ENCODE results near the gene APOL1. TPM values are rescaled to one million over a fixed set of nuclear protein-coding genes. Genes with fewer than 3 reads are reported as not detected.

The APOL1 gene
- total RNA-seq, 1 donor: 38.7 TPM

DNA sequence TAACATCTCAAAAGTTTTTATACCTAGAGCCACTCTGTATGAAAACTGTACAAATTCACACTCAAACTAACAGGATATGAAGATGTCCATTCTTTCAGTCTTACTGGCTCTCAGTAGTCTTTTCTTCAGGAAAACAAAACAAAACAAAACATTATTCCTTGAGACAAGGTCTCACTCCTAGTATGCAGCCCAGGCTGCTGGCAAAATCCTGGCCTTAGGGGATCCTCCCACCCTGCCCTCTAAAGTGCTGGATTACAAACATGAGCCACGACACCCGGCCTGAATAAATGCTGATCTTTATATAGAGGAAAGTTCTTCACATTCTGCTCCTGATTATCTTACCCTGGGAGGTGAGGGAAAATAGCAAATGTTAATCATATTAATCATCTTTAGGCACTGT, 18.7 kb upstream of the APOL1 start:
- DNase-seq (ENCODE audit: insufficient read length, low spot score, missing footprints): no peak
- Histone ChIP-seq H3K27ac (ENCODE audit: low read depth, low read length) (no peak overlapping the region), H3K36me3 (ENCODE audit: insufficient read depth, low read length) (peaks cover 44% of the 10 kb centered on the region), H3K79me2 (ENCODE audit: insufficient read depth, low read length) (peaks cover 42% of the 10 kb centered on the region), H2AFZ (ENCODE audit: low read length) (no peak overlapping the region), H3K4me2 (ENCODE audit: insufficient read depth, low read length) (no peak overlapping the region), H3K27me3 (ENCODE audit: insufficient read depth, low read length) (no peaks in the 10 kb centered on the region), H3K9me3 (ENCODE audit: low read depth, low read length) (no peaks in the 10 kb centered on the region), H4K20me1 (ENCODE audit: insufficient read depth, low read length) (peaks cover 18% of the 10 kb centered on the region), H3K4me3 (ENCODE audit: insufficient read depth, low read length) (no peak overlapping the region), H3K4me1 (ENCODE audit: insufficient read depth, low read length) (peaks cover 22% of the 10 kb centered on the region)
- no peak for TF ChIP-seq CTCF (IDR thresholded peaks at IDR 0.05; ENCODE audit: extremely low read depth, low read depth, low read length)

DNA sequence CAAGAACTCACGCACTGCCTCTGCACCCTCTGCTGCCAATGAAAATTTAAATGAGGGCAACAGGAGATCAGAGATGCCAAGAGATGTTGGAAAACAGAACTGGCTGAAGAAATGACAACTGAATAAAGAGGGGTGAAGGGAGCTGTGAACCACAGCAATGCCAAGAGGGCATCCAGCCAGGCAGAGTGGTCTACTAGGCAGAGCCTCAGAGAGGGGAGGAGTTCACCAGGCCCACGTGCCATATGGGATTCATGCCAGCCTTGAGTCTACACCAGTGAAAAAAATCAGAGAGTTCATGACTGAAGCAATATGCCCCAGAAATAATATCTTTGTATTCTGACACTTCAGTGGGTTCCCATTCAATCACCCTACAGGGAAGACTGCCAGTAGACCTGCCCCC, 18.0 kb upstream of the APOL1 start:
- peaks cover 26% of the 10 kb centered on the region for H3K4me1 ChIP-seq (ENCODE audit: insufficient read depth, low read length)
- H3K27ac ChIP-seq (ENCODE audit: low read depth, low read length): no peak overlapping the region
- H3K4me2 ChIP-seq (ENCODE audit: insufficient read depth, low read length): no peak overlapping the region
- no peak overlapping the region for H3K4me3 ChIP-seq (ENCODE audit: insufficient read depth, low read length)
- peaks cover 42% of the 10 kb centered on the region for H3K36me3 ChIP-seq (ENCODE audit: insufficient read depth, low read length)
- no peak overlapping the region for H2AFZ ChIP-seq (ENCODE audit: low read length)
- no peak for DNase-seq (ENCODE audit: insufficient read length, low spot score, missing footprints)
- TF ChIP-seq CTCF (IDR thresholded peaks at IDR 0.05; ENCODE audit: extremely low read depth, low read depth, low read length): no peak
- H4K20me1 ChIP-seq (ENCODE audit: insufficient read depth, low read length): peaks cover 18% of the 10 kb centered on the region
- H3K9me3 ChIP-seq (ENCODE audit: low read depth, low read length): no peaks in the 10 kb centered on the region
- peaks cover 42% of the 10 kb centered on the region for H3K79me2 ChIP-seq (ENCODE audit: insufficient read depth, low read length)
- no peaks in the 10 kb centered on the region for H3K27me3 ChIP-seq (ENCODE audit: insufficient read depth, low read length)

DNA sequence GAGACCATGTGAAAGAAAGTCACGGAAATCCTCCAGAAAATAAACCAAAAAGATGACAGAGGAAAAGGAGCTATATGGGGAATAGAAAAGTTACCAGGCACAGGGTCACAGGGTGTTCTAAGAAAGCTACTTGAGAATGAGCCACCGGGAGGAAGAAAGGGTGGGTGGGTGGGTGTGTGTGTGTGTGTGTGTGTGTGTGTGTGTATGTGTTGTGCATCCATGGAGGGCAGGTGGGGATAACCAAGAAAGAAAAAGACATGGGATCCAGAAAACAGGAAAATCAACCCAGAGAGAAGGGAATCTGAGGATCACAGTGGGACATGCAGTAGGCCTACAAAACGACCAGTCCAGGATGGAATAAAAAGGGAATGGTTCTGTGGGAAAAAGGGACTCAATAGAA, 17.3 kb upstream of the APOL1 start:
- TF ChIP-seq CTCF (IDR thresholded peaks at IDR 0.05; ENCODE audit: extremely low read depth, low read depth, low read length): no peak
- H2AFZ ChIP-seq (ENCODE audit: low read length): no peak overlapping the region
- no peak for DNase-seq (ENCODE audit: insufficient read length, low spot score, missing footprints)
- H3K4me3 ChIP-seq (ENCODE audit: insufficient read depth, low read length): no peak overlapping the region
- peaks cover 42% of the 10 kb centered on the region for H3K79me2 ChIP-seq (ENCODE audit: insufficient read depth, low read length)
- no peak overlapping the region for H3K4me2 ChIP-seq (ENCODE audit: insufficient read depth, low read length)
- H3K27me3 ChIP-seq (ENCODE audit: insufficient read depth, low read length): no peaks in the 10 kb centered on the region
- H3K36me3 ChIP-seq (ENCODE audit: insufficient read depth, low read length): peaks cover 39% of the 10 kb centered on the region
- H3K4me1 ChIP-seq (ENCODE audit: insufficient read depth, low read length): peaks cover 32% of the 10 kb centered on the region
- H4K20me1 ChIP-seq (ENCODE audit: insufficient read depth, low read length): peaks cover 18% of the 10 kb centered on the region
- H3K9me3 ChIP-seq (ENCODE audit: low read depth, low read length): no peaks in the 10 kb centered on the region
- H3K27ac ChIP-seq (ENCODE audit: low read depth, low read length): no peak overlapping the region

GRCh38 chr22:36236388-36237319, 16.3 kb upstream of the APOL1 start:
- H3K4me3 ChIP-seq (ENCODE audit: insufficient read depth, low read length): peak overlapping the region; percentile 83
- TF ChIP-seq CTCF (IDR thresholded peaks at IDR 0.05; ENCODE audit: extremely low read depth, low read depth, low read length): no peak
- H3K4me2 ChIP-seq (ENCODE audit: insufficient read depth, low read length): peak overlapping the region; percentile 99

More at GRCh38 chr22:36236388-36237319, 16.3 kb upstream of the APOL1 start:
- Histone ChIP-seq H3K27me3 (ENCODE audit: insufficient read depth, low read length) (no peaks in the 10 kb centered on the region), H3K27ac (ENCODE audit: low read depth, low read length) (peak overlapping the region; percentile 82), H4K20me1 (ENCODE audit: insufficient read depth, low read length) (peaks cover 18% of the 10 kb centered on the region), H3K79me2 (ENCODE audit: insufficient read depth, low read length) (peaks cover 42% of the 10 kb centered on the region), H3K9me3 (ENCODE audit: low read depth, low read length) (no peaks in the 10 kb centered on the region), H3K4me1 (ENCODE audit: insufficient read depth, low read length) (peaks cover 32% of the 10 kb centered on the region), H2AFZ (ENCODE audit: low read length) (no peak overlapping the region), H3K36me3 (ENCODE audit: insufficient read depth, low read length) (peaks cover 30% of the 10 kb centered on the region)
- no peak for DNase-seq (ENCODE audit: insufficient read length, low spot score, missing footprints)
